DOHH2 (cell line): ENCODE measurements around the gene OR51L1.

Source experiments
- EZH2phosphoT487 ChIP-seq: fragments of 200-600 bp; sonication (generic); IDR thresholded peaks from 2 replicates; pipeline ENCODE4 v1.6.1; 2017; ENCODE audit warnings: borderline replicate concordance, mild to moderate bottlenecking, antibody characterized with exemption, low read length, moderate library complexity, mixed read lengths
- TF ChIP-seq, protein P1 (sequence below): fragments of 200-600 bp; sonication (generic); IDR thresholded peaks from one replicate; pipeline ENCODE4 v1.5.1; 2014; ENCODE audit warnings: antibody characterized with exemption, mild to moderate bottlenecking, low read depth, low read length; ENCODE audit not compliant: poor library complexity, severe bottlenecking

DNA sequence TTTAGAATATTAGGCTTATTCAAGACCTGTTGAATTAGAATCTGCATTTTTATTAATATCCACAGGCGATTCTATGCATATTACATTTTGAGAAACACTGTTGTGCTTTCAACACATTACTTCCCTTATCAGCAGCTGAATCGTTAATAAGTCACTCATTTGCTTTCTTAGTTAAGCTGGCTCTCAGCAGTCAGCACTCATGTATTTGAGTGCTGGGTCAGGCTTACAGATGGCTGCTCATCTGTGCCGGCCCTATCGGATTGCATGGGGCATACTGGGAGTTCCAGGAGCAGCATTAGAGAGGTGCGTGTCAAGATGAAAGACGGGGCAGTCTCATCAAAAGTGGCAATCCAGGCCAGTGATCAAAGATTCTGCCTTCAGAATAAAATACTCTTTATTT is 10.8 kb upstream of the OR51L1 start:
- TF ChIP-seq, protein P1, sequence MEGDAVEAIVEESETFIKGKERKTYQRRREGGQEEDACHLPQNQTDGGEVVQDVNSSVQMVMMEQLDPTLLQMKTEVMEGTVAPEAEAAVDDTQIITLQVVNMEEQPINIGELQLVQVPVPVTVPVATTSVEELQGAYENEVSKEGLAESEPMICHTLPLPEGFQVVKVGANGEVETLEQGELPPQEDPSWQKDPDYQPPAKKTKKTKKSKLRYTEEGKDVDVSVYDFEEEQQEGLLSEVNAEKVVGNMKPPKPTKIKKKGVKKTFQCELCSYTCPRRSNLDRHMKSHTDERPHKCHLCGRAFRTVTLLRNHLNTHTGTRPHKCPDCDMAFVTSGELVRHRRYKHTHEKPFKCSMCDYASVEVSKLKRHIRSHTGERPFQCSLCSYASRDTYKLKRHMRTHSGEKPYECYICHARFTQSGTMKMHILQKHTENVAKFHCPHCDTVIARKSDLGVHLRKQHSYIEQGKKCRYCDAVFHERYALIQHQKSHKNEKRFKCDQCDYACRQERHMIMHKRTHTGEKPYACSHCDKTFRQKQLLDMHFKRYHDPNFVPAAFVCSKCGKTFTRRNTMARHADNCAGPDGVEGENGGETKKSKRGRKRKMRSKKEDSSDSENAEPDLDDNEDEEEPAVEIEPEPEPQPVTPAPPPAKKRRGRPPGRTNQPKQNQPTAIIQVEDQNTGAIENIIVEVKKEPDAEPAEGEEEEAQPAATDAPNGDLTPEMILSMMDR, result no peak
- no peak for TF ChIP-seq EZH2phosphoT487
